ENCODE measurements around the gene PRG2.

DNA sequence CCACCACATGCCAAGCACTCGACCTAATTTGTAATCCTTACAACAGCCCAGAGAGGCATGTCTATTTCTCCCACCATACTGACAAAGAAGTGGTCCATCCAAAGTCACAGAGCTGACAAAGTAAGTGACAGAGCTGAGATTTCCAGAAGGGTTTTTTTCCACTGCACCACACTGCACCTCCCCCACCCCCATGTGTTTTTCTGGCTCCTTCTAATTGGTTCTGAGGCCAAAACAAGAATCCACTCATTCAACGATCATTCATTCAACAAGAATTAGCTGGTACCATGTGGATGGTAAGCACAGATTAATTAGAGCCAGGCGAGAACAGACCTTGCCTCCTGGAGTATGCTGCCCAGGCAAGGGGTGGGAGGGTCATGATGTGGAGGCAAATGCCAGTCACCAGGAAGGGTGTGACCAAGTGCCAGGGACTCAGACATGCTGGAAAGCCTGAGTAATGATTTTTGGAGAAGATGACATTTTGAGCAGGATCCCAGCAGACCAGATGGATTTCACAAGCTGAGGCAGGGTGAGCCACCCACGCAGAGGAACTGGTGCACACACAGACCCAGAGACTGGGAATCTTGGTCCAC lies 14.9 kb upstream of the PRG2 start:
- TF ChIP-seq, protein P1, sequence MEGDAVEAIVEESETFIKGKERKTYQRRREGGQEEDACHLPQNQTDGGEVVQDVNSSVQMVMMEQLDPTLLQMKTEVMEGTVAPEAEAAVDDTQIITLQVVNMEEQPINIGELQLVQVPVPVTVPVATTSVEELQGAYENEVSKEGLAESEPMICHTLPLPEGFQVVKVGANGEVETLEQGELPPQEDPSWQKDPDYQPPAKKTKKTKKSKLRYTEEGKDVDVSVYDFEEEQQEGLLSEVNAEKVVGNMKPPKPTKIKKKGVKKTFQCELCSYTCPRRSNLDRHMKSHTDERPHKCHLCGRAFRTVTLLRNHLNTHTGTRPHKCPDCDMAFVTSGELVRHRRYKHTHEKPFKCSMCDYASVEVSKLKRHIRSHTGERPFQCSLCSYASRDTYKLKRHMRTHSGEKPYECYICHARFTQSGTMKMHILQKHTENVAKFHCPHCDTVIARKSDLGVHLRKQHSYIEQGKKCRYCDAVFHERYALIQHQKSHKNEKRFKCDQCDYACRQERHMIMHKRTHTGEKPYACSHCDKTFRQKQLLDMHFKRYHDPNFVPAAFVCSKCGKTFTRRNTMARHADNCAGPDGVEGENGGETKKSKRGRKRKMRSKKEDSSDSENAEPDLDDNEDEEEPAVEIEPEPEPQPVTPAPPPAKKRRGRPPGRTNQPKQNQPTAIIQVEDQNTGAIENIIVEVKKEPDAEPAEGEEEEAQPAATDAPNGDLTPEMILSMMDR (IDR thresholded peaks at IDR 0.05), result no peak
- no peak for TF ChIP-seq EZH2 (IDR thresholded peaks at IDR 0.05; ENCODE audit: borderline replicate concordance, insufficient read depth, low read depth, low read length, poor library complexity, severe bottlenecking)

Data from B cell (primary cell).